Activated CD4-positive, alpha-beta T cell treated with anti-CD3 and anti-CD28 coated beads for 24 hours (primary cell): ENCODE measurements around the gene PPID.
"Not testable (repeated sequence)": the region's sequence is repeated elsewhere in the genome, so short reads cannot be mapped to it uniquely, and the experiment has no call there.

ENCODE experiments used
- DNase-seq, 2 donors: peaks; one replicate each; pipeline ENCODE4 v3.0.0-alpha.2; 2020; ENCODE audit warnings: low read depth in 2 of 2

PPID gene

GRCh38 chr4:158722917-158723793 is at the start of gene PPID:
Gene PPID, minus strand, starts transcription at chr4:158723396. Its CDS starts 108 bp downstream, at chr4:158723288.
- DNase-seq, result peak; percentile 69 to 81

- no peak for DNase-seq
These were observed 48.6 kb upstream of the PPID start for GRCh38 chr4:158771776-158772175.

GRCh38 chr4:158770671-158771070 is 47.5 kb upstream of the PPID start:
- DNase-seq, result no peak

- DNase-seq, result peak in 1 of 2 donors; percentile 19
These were observed 46.2 kb upstream of the PPID start for GRCh38 chr4:158769175-158769921.

- peak; percentile 38 to 39 for DNase-seq
These were observed 45.5 kb upstream of the PPID start, which contains the start of gene FNIP2 for GRCh38 chr4:158768555-158769174. Gene FNIP2, plus strand, starts transcription at chr4:158769026. Its CDS starts 187 bp downstream, at chr4:158769213.

GRCh38 chr4:158767451-158767850 is 44.3 kb upstream of the PPID start:
- no peak for DNase-seq

- no peak for DNase-seq
These were observed 43.3 kb upstream of the PPID start for GRCh38 chr4:158766434-158767044.

- no peak for DNase-seq
These were observed 40.3 kb upstream of the PPID start for GRCh38 chr4:158763462-158763861.

GRCh38 chr4:158762553-158762952 is 39.4 kb upstream of the PPID start:
- DNase-seq, result no peak

GRCh38 chr4:158760866-158761265 is 37.7 kb upstream of the PPID start:
- no peak for DNase-seq

GRCh38 chr4:158759539-158759938 is 36.3 kb upstream of the PPID start:
- DNase-seq, result not testable (repeated sequence)

- DNase-seq, result no peak
These were observed 35.5 kb upstream of the PPID start for GRCh38 chr4:158758703-158759102.

- no peak for DNase-seq
These were observed 34.9 kb upstream of the PPID start for GRCh38 chr4:158758142-158758541.

- DNase-seq, result no peak
These were observed 33.4 kb upstream of the PPID start for GRCh38 chr4:158756588-158756987.

GRCh38 chr4:158755819-158756218 is 32.6 kb upstream of the PPID start:
- not testable (repeated sequence) for DNase-seq

- DNase-seq, result no peak
These were observed 31.4 kb upstream of the PPID start for GRCh38 chr4:158754385-158755180.

- DNase-seq, result no peak
These were observed 27.2 kb upstream of the PPID start for GRCh38 chr4:158750379-158750778.

GRCh38 chr4:158746537-158746936 is 23.3 kb upstream of the PPID start:
- not testable (repeated sequence) for DNase-seq

GRCh38 chr4:158741326-158742021 is 18.3 kb upstream of the PPID start:
- no peak for DNase-seq

- DNase-seq, result no peak
These were observed 16.4 kb upstream of the PPID start for GRCh38 chr4:158739600-158739999.
